ACC112 (cell line): ENCODE data around the gene FAM234A.

Experiments
- H2AFZ ChIP-seq: fragments of 200-600 bp; sonication (generic); one replicate; pipeline ENCODE4 v1.6.0; 2017; ENCODE audit warnings: antibody characterized with exemption, low read length; ENCODE audit not compliant: unreplicated experiment
- H3K27ac ChIP-seq: fragments of 200-600 bp; sonication (generic); 2 replicates; pipeline ENCODE4 v1.5.1; 2014; ENCODE audit warnings: low read depth, mild to moderate bottlenecking, antibody characterized with exemption, low read length, moderate library complexity
- H3K27me3 ChIP-seq: fragments of 200-600 bp; sonication (generic); 2 replicates; pipeline ENCODE4 v1.6.1; 2014; ENCODE audit warnings: mild to moderate bottlenecking, antibody characterized with exemption, low read length, moderate library complexity, mixed read lengths; ENCODE audit not compliant: insufficient read depth
- H3K36me3 ChIP-seq: fragments of 200-600 bp; sonication (generic); 2 replicates; pipeline ENCODE4 v1.6.1; 2016; ENCODE audit warnings: mild to moderate bottlenecking, antibody characterized with exemption, low read length, moderate library complexity, mixed read lengths; ENCODE audit not compliant: insufficient read depth
- H3K4me1 ChIP-seq: fragments of 200-600 bp; sonication (generic); one replicate; pipeline ENCODE4 v1.6.1; 2016; ENCODE audit warnings: low read length, mixed read lengths; ENCODE audit not compliant: insufficient read depth, unreplicated experiment, control insufficient read depth
- H3K4me3 ChIP-seq: fragments of 200-600 bp; sonication (generic); 2 replicates; pipeline ENCODE4 v1.5.1; 2014; ENCODE audit warnings: mild to moderate bottlenecking, low read depth, low read length
- H3K79me2 ChIP-seq: fragments of 200-600 bp; sonication (generic); one replicate; pipeline ENCODE4 v1.6.0; 2016; ENCODE audit warnings: low read length; ENCODE audit not compliant: control insufficient read depth, unreplicated experiment, insufficient read depth

Gene FAM234A

GRCh38 chr16:289395-289997 is 54.9 kb downstream of the FAM234A start:
- H3K36me3 ChIP-seq: peaks cover 6% of the 10 kb centered on the region; the same call in 1 of the 2 replicates

GRCh38 chr16:290015-290680 is 55.5 kb downstream of the FAM234A start:
- Histone ChIP-seq H3K27me3 (no peaks in the 10 kb centered on the region), H2AFZ (no peak overlapping the region), H3K4me1 (no peaks in the 10 kb centered on the region), H3K36me3 (peaks cover 6% of the 10 kb centered on the region; the same call in 1 of the 2 replicates), H3K79me2 (no peaks in the 10 kb centered on the region), H3K27ac (no peak overlapping the region), H3K4me3 (no peak overlapping the region)

More at GRCh38 chr16:289395-289997, 54.9 kb downstream of the FAM234A start:
- Histone ChIP-seq H3K4me1 (no peaks in the 10 kb centered on the region), H3K27ac (no peak overlapping the region), H3K79me2 (no peaks in the 10 kb centered on the region), H3K4me3 (no peak overlapping the region), H2AFZ (no peak overlapping the region), H3K27me3 (no peaks in the 10 kb centered on the region)

DNA sequence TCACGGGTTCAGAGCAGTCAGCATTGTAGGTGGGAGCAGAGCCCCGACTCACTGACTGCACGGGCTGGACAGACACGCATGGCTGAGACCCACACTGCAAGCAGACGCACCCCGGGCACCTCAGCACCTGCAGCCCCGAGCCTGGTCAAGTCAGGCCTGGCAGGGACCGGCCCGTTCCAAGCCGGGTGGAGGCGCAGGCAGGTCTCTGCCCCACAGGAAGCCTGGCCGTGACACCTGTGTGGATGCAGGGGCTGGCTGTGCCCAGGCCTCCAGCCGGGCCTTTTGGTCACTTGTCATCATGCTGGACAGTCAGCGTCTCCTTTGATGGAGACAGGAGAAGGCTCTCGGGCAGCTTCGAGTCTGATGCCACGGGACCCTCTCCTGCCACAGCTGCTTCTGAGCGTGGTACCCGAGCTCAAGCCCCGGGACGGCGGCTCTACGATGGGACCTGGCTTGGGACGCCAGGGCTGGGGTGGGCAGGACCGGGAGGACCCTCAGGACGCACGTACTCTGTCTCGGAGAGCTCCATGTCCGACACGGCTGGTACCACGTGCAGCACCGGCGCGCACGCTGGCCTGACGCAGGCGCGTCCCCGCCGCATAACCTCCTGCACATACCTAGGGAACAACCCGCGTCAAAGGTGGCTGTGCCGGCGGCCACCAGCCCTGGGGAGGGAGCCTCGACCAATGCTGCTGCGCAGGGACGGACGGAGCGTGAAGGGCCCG is 56.2 kb downstream of the FAM234A start:
- H3K36me3 ChIP-seq: peaks cover 6% of the 10 kb centered on the region; the same call in 1 of the 2 replicates
- no peaks in the 10 kb centered on the region for H3K4me1 ChIP-seq
- H3K4me3 ChIP-seq: no peak overlapping the region
- H3K27ac ChIP-seq: no peak overlapping the region
- no peaks in the 10 kb centered on the region for H3K27me3 ChIP-seq
- H2AFZ ChIP-seq: no peak overlapping the region
- H3K79me2 ChIP-seq: no peaks in the 10 kb centered on the region

GRCh38 chr16:291539-291938 is 56.9 kb downstream of the FAM234A start:
- H3K36me3 ChIP-seq: peaks cover 3% of the 10 kb centered on the region; the same call in 1 of the 2 replicates
- no peak overlapping the region for H3K27ac ChIP-seq
- no peaks in the 10 kb centered on the region for H3K79me2 ChIP-seq
- H3K4me1 ChIP-seq: no peaks in the 10 kb centered on the region
- H2AFZ ChIP-seq: no peak overlapping the region
- H3K4me3 ChIP-seq: no peak overlapping the region
- no peaks in the 10 kb centered on the region for H3K27me3 ChIP-seq

DNA sequence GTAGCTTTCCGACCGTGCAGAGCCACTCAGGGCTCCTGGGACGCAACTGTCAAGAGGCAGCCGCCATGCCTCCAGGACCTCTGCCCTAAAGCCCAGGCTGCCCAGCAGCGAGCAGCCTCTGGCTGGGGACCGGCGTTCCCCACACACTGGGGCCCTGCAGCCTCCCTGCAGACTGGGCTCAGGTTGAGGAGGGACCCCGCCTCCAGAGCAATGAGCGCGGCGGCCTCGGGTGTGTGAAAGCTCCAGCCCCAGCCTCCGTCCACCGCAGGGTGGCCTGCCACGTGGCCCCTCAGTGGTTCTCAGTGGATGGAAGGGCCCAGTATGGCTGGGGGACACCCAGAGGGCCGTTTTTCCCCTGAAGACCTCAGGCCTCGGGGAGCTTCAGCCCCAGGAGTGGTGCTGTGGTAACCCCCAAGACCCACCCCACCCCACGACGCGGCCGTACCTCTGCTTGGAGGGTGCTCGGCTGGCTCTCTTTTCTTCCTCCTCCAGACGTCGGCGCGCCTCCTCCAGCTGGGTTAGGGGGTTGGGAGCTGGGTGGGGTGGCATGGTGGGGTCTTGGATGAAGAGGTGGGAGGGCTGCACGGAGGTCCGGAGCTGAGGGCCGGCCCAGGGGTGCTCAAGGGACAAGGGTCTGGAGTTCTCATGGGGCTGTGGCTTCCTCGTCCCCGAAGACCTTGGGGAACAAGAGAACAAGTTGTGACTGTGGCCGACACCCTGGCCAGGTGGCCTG is 58.6 kb downstream of the FAM234A start:
- Histone ChIP-seq H2AFZ (no peak overlapping the region), H3K36me3 (no peaks in the 10 kb centered on the region), H3K79me2 (no peaks in the 10 kb centered on the region), H3K4me3 (no peak overlapping the region), H3K27ac (no peak overlapping the region), H3K27me3 (no peaks in the 10 kb centered on the region), H3K4me1 (no peaks in the 10 kb centered on the region)

DNA sequence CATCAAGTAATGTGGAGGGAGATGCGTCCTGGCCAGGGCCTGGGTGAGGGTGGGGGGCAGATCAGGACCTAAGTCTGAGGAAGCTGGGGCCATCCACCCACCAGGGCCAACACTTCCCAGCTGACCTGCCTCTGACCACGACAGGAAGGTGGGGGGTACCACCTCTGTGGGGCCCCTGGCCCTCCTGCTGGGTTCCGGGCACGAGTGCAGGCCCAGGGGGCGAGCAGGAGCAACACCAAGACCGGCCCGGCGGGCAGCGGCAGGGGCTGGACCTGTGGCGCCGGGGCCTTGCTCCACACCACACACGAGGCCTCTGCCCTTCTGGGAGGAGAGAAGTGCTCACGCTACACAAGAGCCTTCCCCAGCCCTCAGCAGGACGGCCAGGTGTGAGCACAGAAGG is 61.7 kb downstream of the FAM234A start:
- Histone ChIP-seq H3K27ac (no peak overlapping the region), H3K36me3 (no peaks in the 10 kb centered on the region), H2AFZ (no peak overlapping the region), H3K79me2 (no peaks in the 10 kb centered on the region), H3K4me1 (no peaks in the 10 kb centered on the region), H3K27me3 (no peaks in the 10 kb centered on the region), H3K4me3 (no peak overlapping the region)

DNA sequence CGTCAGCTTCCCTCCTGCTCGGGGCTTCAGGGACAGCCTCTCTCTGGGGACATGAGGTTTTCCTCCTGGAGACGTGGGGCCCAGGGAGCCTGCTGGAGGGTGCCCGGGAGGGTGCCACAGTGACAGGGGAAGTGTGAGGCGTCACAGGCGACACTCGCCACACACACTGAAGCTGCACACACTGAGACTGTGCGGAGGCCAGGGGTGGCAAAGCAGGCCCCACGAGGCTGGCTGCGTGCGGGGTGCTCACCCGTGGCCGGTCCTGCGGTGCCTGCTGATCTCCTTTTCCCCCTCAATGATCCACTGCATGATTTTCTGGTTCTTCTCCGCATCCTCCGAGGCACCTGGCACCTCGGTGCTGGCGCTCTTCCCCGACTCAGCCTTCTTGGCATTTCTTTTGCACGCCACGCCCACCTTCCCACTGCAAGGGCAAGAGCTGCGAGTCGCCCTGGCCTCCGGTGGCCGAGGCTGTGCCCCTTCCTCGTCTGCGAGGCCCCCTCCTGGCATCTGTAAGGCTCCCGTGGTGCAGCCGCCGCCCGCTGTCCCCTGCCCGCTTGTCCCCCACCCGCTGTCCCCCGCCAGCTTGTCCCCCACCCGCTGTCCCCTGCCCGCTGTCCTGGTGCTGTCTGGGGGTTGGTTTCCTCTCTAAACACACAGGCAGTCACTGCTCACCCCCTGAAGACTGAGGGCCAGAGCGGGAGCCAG is 62.3 kb downstream of the FAM234A start:
- Histone ChIP-seq H3K4me1 (no peaks in the 10 kb centered on the region), H2AFZ (no peak overlapping the region), H3K79me2 (no peaks in the 10 kb centered on the region), H3K27ac (no peak overlapping the region), H3K4me3 (no peak overlapping the region), H3K36me3 (no peaks in the 10 kb centered on the region), H3K27me3 (no peaks in the 10 kb centered on the region)

DNA sequence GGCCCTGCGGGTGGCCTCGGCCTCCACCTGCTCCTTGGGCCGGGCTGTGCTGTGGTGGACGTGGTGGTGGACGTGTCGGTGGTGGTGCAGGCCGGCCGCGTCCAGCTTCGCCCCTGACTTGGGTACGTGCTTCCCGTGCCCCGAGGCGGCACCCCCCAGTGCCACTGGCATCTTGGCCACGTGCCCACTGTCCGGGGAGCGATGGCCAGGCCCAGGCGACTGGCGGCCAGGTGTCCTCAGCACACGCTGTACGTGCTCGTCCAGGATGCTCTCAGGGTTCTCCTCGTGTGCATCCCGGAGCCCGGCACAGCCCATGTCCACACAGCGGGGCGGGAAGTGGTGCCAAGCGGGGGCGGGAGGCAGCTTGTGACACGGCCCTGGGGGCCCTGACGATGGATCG is 63.2 kb downstream of the FAM234A start:
- no peak overlapping the region for H3K4me3 ChIP-seq
- H3K27me3 ChIP-seq: no peaks in the 10 kb centered on the region
- no peaks in the 10 kb centered on the region for H3K79me2 ChIP-seq
- no peak overlapping the region for H2AFZ ChIP-seq
- H3K36me3 ChIP-seq: no peaks in the 10 kb centered on the region
- H3K27ac ChIP-seq: no peak overlapping the region
- no peaks in the 10 kb centered on the region for H3K4me1 ChIP-seq

DNA sequence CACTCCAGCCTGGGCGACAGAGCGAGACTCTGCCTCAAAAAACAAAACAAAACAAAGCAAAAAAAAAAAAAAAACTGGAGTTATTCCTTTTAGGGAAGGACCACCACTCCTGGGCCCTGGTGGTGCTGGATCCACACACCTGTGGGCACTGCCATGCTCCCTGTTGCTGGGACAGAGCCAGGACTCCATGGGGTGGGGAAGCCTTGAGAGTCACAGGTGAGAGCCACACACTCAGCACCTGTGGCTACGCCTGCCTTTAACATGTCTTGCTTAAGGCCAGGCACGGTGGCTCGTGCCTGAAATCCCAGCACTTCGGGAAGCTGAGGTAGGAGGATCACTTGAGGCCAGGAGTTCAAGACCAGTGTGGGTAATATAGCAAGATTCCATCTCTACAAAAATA is 66.6 kb downstream of the FAM234A start:
- Histone ChIP-seq H3K27me3 (no peaks in the 10 kb centered on the region), H3K27ac (no peak overlapping the region), H3K36me3 (no peaks in the 10 kb centered on the region; the same call in 1 of the 2 replicates), H3K79me2 (no peaks in the 10 kb centered on the region), H2AFZ (no peak overlapping the region), H3K4me1 (no peaks in the 10 kb centered on the region), H3K4me3 (no peak overlapping the region)

GRCh38 chr16:301950-302349 is 67.3 kb downstream of the FAM234A start:
- H3K4me3 ChIP-seq: no peak overlapping the region
- H3K27ac ChIP-seq: no peak overlapping the region
- H3K79me2 ChIP-seq: no peaks in the 10 kb centered on the region
- no peaks in the 10 kb centered on the region; the same call in 1 of the 2 replicates for H3K36me3 ChIP-seq
- no peak overlapping the region for H2AFZ ChIP-seq
- no peaks in the 10 kb centered on the region for H3K27me3 ChIP-seq
- H3K4me1 ChIP-seq: no peaks in the 10 kb centered on the region
